NCI-H524 treated with DMSO at 0.1 percent for 48 hours (cell line): ENCODE measurements around the gene ANKS6.

Experiments used
- DNase-seq: peaks from one replicate; lab custom pipeline; 2025; lab: John Stamatoyannopoulos, UW

Gene ANKS6

GRCh38 chr9:98702835-98703380, 93.4 kb downstream of the ANKS6 start:
- DNase-seq = peak; percentile 33

DNA sequence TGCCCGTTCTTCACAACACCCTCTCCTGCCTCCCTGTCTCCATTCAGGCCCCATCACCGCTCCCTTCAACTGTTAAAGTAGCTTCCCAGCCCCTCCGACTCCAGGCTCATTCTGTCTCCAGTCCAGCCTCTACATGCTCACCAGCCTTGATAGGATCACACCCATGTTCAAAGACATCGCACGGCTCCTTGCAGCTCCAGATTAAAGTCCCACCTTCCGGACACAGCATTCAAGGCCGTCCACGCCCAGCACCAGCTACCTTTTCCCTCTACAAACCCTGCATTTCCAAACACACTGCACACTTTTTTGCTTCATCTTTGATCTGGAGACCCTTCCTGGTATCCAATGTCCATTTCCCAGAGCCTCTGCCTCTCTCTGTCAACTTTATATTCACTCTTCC, 94.0 kb downstream of the ANKS6 start:
- no peak for DNase-seq

GRCh38 chr9:98701576-98701975, 94.8 kb downstream of the ANKS6 start:
- DNase-seq = no peak

DNA sequence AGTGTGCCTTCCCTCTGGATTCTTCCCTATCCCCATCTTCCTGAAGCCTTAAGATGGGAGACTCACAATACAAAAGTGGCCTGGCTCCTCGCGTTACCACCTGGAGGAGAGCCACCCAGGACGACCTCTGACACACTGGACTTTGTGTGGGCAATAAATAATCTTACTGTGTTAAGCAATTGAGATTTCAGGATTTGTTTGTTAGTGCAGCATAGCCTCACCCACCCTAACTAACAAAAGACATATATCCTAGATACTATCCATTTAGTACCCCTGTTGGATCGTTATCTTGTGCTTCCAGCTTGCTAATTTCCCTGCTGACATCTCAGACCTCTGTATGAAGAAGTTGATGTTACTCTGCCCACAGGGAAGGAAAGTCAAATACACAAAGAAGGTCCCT, 95.6 kb downstream of the ANKS6 start:
- DNase-seq = no peak

DNA sequence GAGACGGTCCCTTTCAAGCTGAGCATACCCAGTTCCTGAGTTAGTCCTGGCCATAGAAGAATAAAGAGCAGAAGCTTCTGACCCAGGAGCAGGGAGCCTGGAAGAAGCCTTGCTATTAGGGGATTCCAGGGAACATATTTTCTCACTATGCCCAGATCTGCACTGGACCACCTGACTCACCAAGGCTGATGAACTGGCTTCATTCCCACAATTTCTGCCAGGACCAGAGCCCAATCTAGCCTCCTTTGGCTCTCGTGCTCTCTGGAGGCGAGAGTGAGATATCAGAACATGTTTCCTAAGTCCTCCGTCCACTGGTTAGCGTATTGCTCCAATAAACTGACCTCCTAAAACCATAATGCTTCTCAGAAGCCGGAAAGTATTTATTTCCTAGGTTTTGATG, 97.5 kb downstream of the ANKS6 start:
- DNase-seq = no peak

- no peak for DNase-seq
These were observed 101.4 kb downstream of the ANKS6 start for GRCh38 chr9:98694943-98695342.

DNA sequence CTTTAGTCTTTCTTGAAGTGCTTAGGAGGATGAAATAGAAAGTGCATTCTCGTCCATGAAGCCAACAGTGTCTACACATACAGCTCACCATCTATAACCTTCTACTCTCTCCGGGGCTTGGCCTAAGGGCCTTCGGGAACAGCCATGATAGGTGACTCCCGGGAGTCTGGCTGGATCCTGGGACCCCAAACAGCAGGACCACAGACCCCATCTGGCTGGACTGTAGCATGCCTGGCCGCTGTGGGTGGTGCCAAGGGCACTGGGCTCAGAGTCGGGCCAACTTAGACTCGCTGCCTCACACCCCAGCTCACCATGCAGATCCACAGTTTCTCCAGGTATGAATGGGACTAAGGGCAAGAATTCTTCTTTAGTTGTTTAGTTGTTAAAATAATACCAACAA, 104.0 kb downstream of the ANKS6 start:
- no peak for DNase-seq

GRCh38 chr9:98691890-98692289, 104.5 kb downstream of the ANKS6 start:
- DNase-seq = no peak

- DNase-seq = no peak
These were observed 105.7 kb downstream of the ANKS6 start for GRCh38 chr9:98690686-98691085.

DNA sequence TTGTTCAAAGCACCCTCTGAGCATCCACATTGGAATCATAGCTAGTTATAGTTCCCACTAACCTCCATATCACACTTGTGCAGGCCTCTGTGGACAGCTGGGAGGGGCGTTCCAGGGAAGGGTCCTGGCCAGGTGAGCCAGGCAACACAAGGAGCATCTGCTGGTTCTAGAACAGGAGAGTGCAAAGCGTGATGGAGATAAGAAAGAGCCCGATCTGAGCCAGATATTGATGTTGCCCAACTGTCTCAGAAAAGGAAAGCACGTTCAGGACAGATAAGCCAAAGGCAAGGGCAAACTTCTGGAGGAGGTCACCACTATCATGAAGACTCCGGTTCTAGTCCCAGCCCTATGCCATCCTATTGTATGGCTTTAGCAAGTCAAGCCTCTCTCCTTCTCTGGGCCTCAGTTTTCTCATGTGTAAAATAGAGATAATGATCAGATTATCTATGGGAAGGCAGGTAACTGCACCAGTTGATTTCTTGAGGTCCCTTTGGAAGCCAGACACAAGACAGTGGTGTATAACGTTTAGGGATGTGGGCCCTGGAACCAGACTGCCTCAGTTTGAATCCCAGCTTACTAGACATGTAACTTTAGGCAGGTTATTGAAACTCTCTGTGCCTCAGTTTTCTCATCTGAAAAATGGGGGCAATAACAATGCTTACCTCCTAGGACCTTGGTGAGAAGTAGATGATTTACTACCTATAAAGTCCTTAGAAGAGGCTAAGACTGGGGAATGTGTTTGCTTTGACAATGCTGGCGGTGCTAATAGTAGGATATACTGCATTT, 107.5 kb downstream of the ANKS6 start:
- no peak for DNase-seq

DNA sequence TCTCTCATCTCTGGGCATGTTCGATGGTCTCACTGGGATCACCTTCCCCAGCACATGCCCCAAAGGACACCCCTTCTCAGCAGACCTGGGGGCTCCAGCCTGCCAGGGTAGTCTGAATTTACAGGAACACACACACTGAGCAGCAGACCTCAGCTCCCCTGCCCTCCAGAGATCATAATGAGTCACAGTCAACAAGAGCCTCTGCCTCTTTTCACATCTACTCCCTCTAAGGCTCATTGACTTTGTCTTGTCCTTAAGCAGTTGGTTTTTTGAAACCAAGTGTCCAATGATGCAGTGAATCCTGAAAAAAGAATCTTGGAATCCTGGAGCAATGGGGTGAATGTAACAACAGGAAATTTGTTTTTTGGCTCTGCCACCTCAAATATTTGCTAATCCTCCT, 108.4 kb downstream of the ANKS6 start:
- no peak for DNase-seq

- DNase-seq = no peak
These were observed 109.1 kb downstream of the ANKS6 start for GRCh38 chr9:98686961-98687855.

- DNase-seq = peak; percentile 62
These were observed 111.5 kb downstream of the ANKS6 start for GRCh38 chr9:98684816-98685215.
